GM12878 (cell line): Measurements from ENCODE around the gene UTP25.

Experiments used
- EP300 ChIP-seq, 2 experiments: fragments of 150-350 bp in 1 of 2; IDR thresholded peaks; 2 replicates each; pipeline ENCODE4 v1.6.1; 2011 to 2012; ENCODE audit warnings: low read depth in 2 of 2, low read length in 2 of 2, borderline replicate concordance in 1 of 2, improper control_type of control experiment in 1 of 2, inconsistent platforms in 1 of 2; ENCODE audit not compliant: control insufficient read depth in 1 of 2
- EZH2 ChIP-seq: IDR thresholded peaks from 2 replicates; pipeline ENCODE4 v1.6.1; 2012; ENCODE audit warnings: low read depth, mild to moderate bottlenecking, control low read depth, inconsistent platforms, low read length, borderline replicate concordance; ENCODE audit not compliant: control insufficient read depth
- GABPA ChIP-seq: IDR thresholded peaks from 2 replicates; pipeline ENCODE4 v1.6.1; 2014; ENCODE audit warnings: antibody characterized with exemption, low read depth, mild to moderate bottlenecking, inconsistent platforms
- KDM1A ChIP-seq: fragments of 200-600 bp; sonication (generic); IDR thresholded peaks from 2 replicates; pipeline ENCODE4 v1.6.1; 2016; ENCODE audit warnings: borderline replicate concordance
- POLR2AphosphoS5 ChIP-seq: IDR thresholded peaks from 2 replicates; pipeline ENCODE4 v1.6.1; 2011; ENCODE audit warnings: mild to moderate bottlenecking, low read length, inconsistent platforms
- RFX5 ChIP-seq: IDR thresholded peaks from 2 replicates; pipeline ENCODE4 v1.6.1; 2011; ENCODE audit warnings: low read depth, low read length, improper control_type of control experiment
- SMC3 ChIP-seq: IDR thresholded peaks from 2 replicates; pipeline ENCODE4 v1.6.1; 2011; ENCODE audit warnings: low read length, improper control_type of control experiment, borderline replicate concordance
- YY1 ChIP-seq: IDR thresholded peaks from 2 replicates; pipeline ENCODE4 v1.6.1; 2011; ENCODE audit warnings: low read depth, mild to moderate bottlenecking, low read length
- TF ChIP-seq, protein P1 (sequence below), 3 experiments: IDR thresholded peaks in 2 of 3; conservative IDR thresholded peaks in 1 of 3; 2 replicates each; pipeline ENCODE4 v1.5.1; 2011; ENCODE audit warnings: low read depth in 3 of 3, low read length in 3 of 3, mild to moderate bottlenecking in 3 of 3, control low read depth in 2 of 3, moderate library complexity in 2 of 3, inconsistent platforms in 1 of 3, mixed read lengths in 1 of 3; ENCODE audit not compliant: control insufficient read depth in 2 of 3, insufficient read depth in 1 of 3; ENCODE audit errors: extremely low read depth in 1 of 3
- TF ChIP-seq, protein P2 (sequence below): fragments of 450-650 bp; IDR thresholded peaks from 2 replicates; pipeline ENCODE4 v1.6.1; 2017; ENCODE audit warnings: antibody characterized with exemption, mild to moderate bottlenecking, moderate library complexity
- TF ChIP-seq, protein P3 (sequence below): IDR thresholded peaks from 2 replicates; pipeline ENCODE4 v1.6.1; 2012; ENCODE audit warnings: low read depth, low read length, improper control_type of control experiment

DNA sequence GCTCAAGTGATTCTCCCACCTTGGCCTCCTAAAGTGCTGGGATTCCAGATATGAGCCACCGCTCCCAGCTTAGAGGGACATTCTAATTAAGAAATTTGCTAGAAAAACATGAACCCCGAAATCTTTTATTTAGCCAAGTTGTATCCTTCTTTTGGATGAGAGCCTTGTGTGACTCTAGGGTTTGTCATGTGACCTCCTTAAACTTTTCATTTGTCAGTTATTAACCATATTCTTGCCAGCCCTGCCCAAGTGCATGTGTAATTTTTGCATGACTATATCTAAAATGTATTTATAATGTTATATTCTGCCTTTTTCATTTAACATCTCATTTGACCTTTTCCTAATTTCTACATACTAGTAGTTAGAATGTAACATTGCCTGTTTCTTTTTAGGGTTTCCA, 1.9 kb downstream of the UTP25 start:
- TF ChIP-seq, protein P1, sequence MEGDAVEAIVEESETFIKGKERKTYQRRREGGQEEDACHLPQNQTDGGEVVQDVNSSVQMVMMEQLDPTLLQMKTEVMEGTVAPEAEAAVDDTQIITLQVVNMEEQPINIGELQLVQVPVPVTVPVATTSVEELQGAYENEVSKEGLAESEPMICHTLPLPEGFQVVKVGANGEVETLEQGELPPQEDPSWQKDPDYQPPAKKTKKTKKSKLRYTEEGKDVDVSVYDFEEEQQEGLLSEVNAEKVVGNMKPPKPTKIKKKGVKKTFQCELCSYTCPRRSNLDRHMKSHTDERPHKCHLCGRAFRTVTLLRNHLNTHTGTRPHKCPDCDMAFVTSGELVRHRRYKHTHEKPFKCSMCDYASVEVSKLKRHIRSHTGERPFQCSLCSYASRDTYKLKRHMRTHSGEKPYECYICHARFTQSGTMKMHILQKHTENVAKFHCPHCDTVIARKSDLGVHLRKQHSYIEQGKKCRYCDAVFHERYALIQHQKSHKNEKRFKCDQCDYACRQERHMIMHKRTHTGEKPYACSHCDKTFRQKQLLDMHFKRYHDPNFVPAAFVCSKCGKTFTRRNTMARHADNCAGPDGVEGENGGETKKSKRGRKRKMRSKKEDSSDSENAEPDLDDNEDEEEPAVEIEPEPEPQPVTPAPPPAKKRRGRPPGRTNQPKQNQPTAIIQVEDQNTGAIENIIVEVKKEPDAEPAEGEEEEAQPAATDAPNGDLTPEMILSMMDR (IDR thresholded peaks at IDR 0.05 in 2 of 3, conservative IDR thresholded peaks at IDR 0.05 in 1 of 3; ENCODE audit: control insufficient read depth in 2 of 3, extremely low read depth in 1 of 3, insufficient read depth in 1 of 3, low read depth in 3 of 3, low read length in 3 of 3) = no peak
- TF ChIP-seq YY1 (no peak), KDM1A (no peak), EZH2 (no peak), GABPA (no peak), POLR2AphosphoS5 (no peak), EP300 (IDR thresholded peaks at IDR 0.05; ENCODE audit: borderline replicate concordance in 1 of 2, control insufficient read depth in 1 of 2, low read depth in 2 of 2, low read length in 2 of 2) (no peak), RFX5 (no peak), SMC3 (no peak)
- TF ChIP-seq, protein P2, sequence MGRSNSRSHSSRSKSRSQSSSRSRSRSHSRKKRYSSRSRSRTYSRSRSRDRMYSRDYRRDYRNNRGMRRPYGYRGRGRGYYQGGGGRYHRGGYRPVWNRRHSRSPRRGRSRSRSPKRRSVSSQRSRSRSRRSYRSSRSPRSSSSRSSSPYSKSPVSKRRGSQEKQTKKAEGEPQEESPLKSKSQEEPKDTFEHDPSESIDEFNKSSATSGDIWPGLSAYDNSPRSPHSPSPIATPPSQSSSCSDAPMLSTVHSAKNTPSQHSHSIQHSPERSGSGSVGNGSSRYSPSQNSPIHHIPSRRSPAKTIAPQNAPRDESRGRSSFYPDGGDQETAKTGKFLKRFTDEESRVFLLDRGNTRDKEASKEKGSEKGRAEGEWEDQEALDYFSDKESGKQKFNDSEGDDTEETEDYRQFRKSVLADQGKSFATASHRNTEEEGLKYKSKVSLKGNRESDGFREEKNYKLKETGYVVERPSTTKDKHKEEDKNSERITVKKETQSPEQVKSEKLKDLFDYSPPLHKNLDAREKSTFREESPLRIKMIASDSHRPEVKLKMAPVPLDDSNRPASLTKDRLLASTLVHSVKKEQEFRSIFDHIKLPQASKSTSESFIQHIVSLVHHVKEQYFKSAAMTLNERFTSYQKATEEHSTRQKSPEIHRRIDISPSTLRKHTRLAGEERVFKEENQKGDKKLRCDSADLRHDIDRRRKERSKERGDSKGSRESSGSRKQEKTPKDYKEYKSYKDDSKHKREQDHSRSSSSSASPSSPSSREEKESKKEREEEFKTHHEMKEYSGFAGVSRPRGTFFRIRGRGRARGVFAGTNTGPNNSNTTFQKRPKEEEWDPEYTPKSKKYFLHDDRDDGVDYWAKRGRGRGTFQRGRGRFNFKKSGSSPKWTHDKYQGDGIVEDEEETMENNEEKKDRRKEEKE = no peak
- TF ChIP-seq, protein P3, sequence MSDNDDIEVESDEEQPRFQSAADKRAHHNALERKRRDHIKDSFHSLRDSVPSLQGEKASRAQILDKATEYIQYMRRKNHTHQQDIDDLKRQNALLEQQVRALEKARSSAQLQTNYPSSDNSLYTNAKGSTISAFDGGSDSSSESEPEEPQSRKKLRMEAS = no peak
